Measurements from ENCODE around the gene USP7. TPM values are rescaled to one million over a fixed set of nuclear protein-coding genes. Genes with fewer than 3 reads are reported as not detected.
"Not testable (repeated sequence)": the region's sequence is repeated elsewhere in the genome, so short reads cannot be mapped to it uniquely, and the experiment has no call there.

USP7 gene
- total RNA-seq, 3 donors from 2014 or later, result 87.9 to 156 (median 118) TPM

DNA sequence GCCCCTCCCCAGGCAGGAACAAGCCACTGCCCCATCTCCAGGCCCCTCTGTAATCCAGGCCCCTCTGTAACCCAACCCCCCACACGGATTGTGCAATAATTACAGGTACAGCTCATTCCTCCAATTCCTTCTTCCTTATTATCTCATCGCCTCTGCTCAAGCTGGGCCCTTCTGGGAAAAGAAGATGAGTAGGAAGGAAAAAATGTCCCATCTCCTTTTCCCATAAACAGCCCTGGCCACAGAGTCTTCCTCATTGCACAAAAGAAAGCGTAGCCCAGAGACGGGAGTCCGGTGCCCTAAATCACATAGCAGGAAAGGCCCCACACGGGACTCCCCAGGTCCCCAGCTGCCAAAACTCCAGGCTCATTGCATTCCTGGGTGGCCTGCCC lies 85.2 kb downstream of the USP7 start:
- TF ChIP-seq POLR2AphosphoS5 (IDR thresholded peaks at IDR 0.05), result peak in 1 of 3 donors; percentile 45
- TF ChIP-seq, protein P1, sequence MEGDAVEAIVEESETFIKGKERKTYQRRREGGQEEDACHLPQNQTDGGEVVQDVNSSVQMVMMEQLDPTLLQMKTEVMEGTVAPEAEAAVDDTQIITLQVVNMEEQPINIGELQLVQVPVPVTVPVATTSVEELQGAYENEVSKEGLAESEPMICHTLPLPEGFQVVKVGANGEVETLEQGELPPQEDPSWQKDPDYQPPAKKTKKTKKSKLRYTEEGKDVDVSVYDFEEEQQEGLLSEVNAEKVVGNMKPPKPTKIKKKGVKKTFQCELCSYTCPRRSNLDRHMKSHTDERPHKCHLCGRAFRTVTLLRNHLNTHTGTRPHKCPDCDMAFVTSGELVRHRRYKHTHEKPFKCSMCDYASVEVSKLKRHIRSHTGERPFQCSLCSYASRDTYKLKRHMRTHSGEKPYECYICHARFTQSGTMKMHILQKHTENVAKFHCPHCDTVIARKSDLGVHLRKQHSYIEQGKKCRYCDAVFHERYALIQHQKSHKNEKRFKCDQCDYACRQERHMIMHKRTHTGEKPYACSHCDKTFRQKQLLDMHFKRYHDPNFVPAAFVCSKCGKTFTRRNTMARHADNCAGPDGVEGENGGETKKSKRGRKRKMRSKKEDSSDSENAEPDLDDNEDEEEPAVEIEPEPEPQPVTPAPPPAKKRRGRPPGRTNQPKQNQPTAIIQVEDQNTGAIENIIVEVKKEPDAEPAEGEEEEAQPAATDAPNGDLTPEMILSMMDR (IDR thresholded peaks at IDR 0.05), result no peak
- TF ChIP-seq POLR2A (IDR thresholded peaks at IDR 0.05), result no peak
- Histone ChIP-seq H3K4me3 (no peak overlapping the region), H3K9me3 (no peaks in the 10 kb centered on the region), H3K36me3 (no peaks in the 10 kb centered on the region), H3K27me3 (no peaks in the 10 kb centered on the region), H3K4me1 (no peaks in the 10 kb centered on the region), H3K27ac (peak overlapping the region; percentile 78 to 87)
- peak in 1 of 2 donors; percentile 58 for DNase-seq (ENCODE audit: low spot score in 2 of 2)
- intact Hi-C loops (cut with DNase I; ENCODE audit: low total_unique reads), result no loop called here

DNA sequence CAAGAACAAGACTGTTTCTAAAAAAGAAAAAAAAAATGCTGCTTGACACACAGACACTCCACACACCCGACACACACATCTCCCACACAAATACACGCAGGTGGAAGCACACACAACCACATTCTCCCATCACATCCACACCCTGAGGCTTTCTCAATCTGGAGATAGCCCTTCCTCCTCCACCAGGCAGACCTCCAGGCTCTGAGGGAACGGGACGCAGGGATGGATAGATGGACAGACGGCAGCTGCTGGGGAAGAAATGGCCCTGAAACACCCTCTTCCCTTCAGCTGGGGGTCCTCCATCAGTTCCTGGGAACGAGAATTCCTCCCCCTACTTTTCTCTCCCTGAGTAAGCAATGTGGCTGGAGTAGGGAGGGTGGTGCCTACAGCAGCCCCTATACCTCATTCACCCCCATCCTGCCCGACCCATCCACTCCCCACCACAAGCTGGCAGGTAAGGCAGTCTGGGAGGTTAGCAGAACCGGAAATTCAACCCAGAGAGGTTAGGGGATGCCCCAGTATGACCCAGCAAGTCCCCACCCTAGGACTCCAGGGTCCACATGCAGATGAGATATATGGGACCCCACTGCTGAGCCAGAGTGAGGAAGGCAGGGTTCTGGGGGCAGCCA lies 85.7 kb downstream of the USP7 start:
- TF ChIP-seq, protein P1 (IDR thresholded peaks at IDR 0.05), result no peak
- TF ChIP-seq POLR2A (IDR thresholded peaks at IDR 0.05) (no peak), POLR2AphosphoS5 (IDR thresholded peaks at IDR 0.05) (no peak)
- peak overlapping the region; percentile 78 to 87 for H3K27ac ChIP-seq
- H3K36me3 ChIP-seq, result no peaks in the 10 kb centered on the region
- no peaks in the 10 kb centered on the region for H3K27me3 ChIP-seq
- no peaks in the 10 kb centered on the region for H3K9me3 ChIP-seq
- no peak overlapping the region for H3K4me3 ChIP-seq
- intact Hi-C loops (cut with DNase I; ENCODE audit: low total_unique reads), result no loop called here
- DNase-seq (ENCODE audit: low spot score in 2 of 2), result no peak
- H3K4me1 ChIP-seq, result no peaks in the 10 kb centered on the region

DNA sequence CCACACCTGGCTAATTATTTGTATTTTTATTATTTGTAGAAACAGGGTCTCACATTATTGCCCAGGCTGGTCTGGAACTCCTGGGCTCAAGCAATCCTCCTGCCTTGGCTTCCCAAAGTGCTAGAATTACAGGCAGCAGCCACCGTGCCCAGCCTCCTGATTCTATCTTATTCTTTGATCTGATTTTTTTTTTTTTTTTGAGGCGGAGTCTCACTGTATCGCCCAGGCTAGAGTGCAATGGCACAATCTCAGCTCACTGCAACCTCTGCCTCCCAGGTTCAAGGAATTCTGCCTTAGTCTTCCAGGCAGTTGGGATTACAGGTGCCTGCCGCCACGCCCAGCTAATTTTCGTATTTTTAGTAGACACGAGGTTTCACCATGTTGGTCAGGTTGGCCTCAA lies 88.4 kb downstream of the USP7 start:
- H3K4me3 ChIP-seq; DNase-seq (ENCODE audit: low spot score in 2 of 2); H3K4me1 ChIP-seq; H3K9me3 ChIP-seq; H3K27ac ChIP-seq; H3K36me3 ChIP-seq; H3K27me3 ChIP-seq; intact Hi-C loops (cut with DNase I; ENCODE audit: low total_unique reads): not testable (repeated sequence)

DNA sequence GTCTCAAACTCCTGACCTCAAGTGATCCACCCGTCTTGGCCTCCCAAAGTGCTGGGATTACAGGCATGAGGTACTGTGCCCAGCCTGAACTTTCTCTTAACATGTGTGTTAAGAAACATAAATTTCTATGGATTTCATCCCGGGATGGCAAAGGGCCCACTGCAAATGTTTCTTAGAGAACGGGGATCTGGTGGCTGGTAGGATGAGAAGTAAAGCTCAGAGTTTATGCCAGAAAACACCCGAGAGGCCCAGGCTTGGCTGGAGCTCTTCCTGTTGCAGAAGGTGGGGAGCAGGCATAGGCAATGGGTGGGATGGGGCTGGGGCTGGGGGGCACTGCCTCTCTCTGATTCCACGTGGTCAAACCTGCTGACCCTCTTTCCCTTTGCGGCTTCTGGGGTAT lies 89.3 kb downstream of the USP7 start:
- H3K27ac ChIP-seq, result no peak overlapping the region
- H3K9me3 ChIP-seq, result no peaks in the 10 kb centered on the region
- no peaks in the 10 kb centered on the region for H3K36me3 ChIP-seq
- TF ChIP-seq, protein P1 (IDR thresholded peaks at IDR 0.05), result no peak
- TF ChIP-seq POLR2A (IDR thresholded peaks at IDR 0.05) (no peak), POLR2AphosphoS5 (IDR thresholded peaks at IDR 0.05) (no peak)
- no peak for DNase-seq (ENCODE audit: low spot score in 2 of 2)
- no peaks in the 10 kb centered on the region for H3K4me1 ChIP-seq
- H3K4me3 ChIP-seq, result no peak overlapping the region
- H3K27me3 ChIP-seq, result no peaks in the 10 kb centered on the region
- intact Hi-C loops (cut with DNase I; ENCODE audit: low total_unique reads), result no loop called here

DNA sequence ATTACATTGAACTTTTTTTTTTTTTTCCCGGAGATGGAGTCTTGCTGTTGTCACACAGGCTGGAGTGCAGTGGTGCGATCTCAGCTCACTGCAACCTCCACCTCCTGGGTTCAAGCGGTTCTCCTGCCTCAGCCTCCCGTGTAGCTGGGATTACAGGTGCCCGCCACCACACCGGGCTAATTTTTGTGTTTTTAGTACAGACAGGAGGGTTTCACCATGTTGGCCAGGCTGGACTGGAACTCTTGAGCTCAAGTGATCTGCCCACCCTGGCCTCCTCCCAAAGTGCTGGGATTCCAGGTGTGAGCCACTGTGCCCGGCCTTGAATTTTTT lies 89.9 kb downstream of the USP7 start:
- H3K9me3 ChIP-seq; H3K4me1 ChIP-seq; H3K27me3 ChIP-seq; intact Hi-C loops (cut with DNase I; ENCODE audit: low total_unique reads); H3K27ac ChIP-seq; DNase-seq (ENCODE audit: low spot score in 2 of 2); H3K36me3 ChIP-seq; H3K4me3 ChIP-seq: not testable (repeated sequence)

DNA sequence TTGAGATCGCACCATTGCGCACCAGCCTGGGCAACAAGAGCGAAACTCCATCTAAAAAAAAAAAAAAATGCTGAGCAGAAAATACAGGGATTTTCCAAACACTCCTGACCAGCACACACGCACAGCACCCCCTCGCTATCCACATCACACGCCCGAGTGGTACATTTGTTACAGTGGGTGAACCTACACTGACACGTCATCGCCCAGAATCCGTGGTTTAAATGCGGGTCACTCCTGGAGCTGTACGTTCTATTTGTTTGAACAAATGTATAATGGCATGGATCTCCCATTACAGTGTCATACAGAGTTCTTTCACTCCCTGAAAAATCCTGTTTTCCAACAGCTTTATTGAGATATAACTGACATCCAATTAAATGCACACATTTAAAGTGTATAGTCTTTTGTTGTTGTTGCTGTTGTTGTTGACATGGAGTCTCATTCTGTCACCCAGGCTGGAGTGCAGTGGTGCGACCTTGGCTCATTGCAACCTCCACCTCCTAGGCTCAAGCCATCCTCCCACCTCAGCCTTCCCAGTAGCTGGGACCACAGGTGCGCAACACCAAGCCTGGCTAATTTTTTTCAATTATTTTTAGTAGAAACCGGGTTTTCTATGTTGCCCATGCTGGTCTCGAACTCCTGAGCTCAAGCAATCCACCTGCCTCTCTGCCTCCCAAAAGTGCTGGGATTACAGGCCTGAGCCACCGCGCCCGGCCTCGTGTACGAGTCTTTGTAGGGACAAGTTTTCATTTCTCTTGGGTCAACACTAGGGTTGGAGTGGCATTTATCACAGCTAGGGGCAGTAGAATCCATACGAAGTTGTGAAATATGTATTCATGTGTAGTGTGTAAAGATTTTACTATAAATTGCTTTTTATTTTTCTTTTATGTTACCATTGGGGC lies 90.5 kb downstream of the USP7 start:
- Histone ChIP-seq H3K9me3 (no peaks in the 10 kb centered on the region), H3K27me3 (no peaks in the 10 kb centered on the region), H3K4me1 (no peaks in the 10 kb centered on the region), H3K27ac (no peak overlapping the region), H3K36me3 (no peaks in the 10 kb centered on the region), H3K4me3 (no peak overlapping the region)
- intact Hi-C loops (cut with DNase I; ENCODE audit: low total_unique reads), result no loop called here
- TF ChIP-seq, protein P1 (IDR thresholded peaks at IDR 0.05), result no peak
- TF ChIP-seq POLR2AphosphoS5 (IDR thresholded peaks at IDR 0.05) (no peak), POLR2A (IDR thresholded peaks at IDR 0.05) (no peak)
- no peak for DNase-seq (ENCODE audit: low spot score in 2 of 2)

Data from breast epithelium (tissue), 4 donors.